ENCODE data around the gene AUP1. TPM values are rescaled to one million over a fixed set of nuclear protein-coding genes. Genes with fewer than 3 reads are reported as not detected.
A peak's percentile ranks its signal among the peaks of the same experiment; 100 is the strongest.

AUP1 gene
- total and polyA plus RNA-seq, 10 of the 15 experiments (the other 5 are each of a cell fraction or from before 2014, with no cell fraction given), result 39.1 to 215 (median 138) TPM

DNA sequence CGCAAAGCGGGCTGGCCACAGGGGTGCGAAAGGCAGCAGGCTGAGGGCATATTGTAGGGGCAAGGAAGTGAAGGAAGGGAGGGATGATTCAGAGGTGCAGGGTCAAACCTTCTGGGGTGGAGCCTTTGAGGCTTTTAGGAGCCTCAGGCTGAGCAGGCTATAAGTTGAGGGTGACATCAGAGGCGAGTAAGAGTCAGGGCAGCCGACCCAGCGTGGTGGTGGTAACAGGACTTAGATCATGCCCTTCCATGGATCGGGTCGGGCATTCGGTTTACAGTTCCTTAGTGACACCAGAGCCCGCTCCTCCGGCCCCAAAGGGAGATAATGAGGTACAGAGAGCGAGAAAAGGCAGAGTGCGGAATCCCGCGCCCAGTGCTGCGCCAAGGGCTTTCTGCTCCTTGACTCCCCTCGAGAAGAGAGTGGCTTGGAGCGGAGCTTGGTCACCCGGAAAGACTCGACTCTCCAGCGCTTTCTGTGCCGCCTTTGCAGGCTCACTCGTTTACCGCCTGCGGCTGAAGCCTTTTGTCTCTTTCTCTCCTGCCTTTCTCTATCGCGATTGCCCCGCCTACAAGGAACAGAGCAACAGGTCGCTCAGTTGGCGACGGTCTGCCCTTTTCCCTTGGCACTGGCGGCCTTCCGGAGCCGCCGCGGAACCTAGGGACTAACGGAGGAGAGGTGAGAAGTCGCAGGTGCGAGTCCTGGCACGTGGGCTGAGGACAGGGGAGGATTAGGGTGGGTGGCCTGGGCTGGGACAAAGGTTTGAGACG, 30.8 kb downstream of the AUP1 start (continued):
- TF ChIP-seq, protein P1, sequence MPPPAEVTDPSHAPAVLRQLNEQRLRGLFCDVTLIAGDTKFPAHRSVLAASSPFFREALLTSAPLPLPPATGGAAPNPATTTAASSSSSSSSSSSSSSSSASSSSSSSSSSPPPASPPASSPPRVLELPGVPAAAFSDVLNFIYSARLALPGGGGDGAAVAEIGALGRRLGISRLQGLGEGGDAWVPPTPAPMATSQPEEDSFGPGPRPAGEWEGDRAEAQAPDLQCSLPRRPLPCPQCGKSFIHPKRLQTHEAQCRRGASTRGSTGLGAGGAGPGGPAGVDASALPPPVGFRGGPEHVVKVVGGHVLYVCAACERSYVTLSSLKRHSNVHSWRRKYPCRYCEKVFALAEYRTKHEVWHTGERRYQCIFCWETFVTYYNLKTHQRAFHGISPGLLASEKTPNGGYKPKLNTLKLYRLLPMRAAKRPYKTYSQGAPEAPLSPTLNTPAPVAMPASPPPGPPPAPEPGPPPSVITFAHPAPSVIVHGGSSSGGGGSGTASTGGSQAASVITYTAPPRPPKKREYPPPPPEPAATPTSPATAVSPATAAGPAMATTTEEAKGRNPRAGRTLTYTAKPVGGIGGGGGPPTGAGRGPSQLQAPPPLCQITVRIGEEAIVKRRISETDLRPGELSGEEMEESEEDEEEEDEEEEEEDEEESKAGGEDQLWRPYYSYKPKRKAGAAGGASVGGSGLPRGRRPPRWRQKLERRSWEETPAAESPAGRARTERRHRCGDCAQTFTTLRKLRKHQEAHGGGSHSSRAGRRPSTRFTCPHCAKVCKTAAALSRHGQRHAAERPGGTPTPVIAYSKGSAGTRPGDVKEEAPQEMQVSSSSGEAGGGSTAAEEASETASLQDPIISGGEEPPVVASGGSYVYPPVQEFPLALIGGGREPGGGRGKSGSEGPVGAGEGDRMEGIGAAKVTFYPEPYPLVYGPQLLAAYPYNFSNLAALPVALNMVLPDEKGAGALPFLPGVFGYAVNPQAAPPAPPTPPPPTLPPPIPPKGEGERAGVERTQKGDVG (CRISPR knock-in tag; IDR thresholded peaks at IDR 0.05), result no peak
- TF ChIP-seq RAD21 (IDR thresholded peaks at IDR 0.05; ENCODE audit: insufficient read depth, low read depth, low read length) (no peak), POLR2A (IDR thresholded peaks at IDR 0.05; ENCODE audit: low read depth, low read length) (peak; percentile 43; the same call in 1 of the 2 replicates), MYB (IDR thresholded peaks at IDR 0.05; ENCODE audit: borderline replicate concordance, low read depth, low read length) (no peak), SIN3A (IDR thresholded peaks at IDR 0.05; ENCODE audit: low read depth, low read length) (no peak), EZH2 (IDR thresholded peaks at IDR 0.05; ENCODE audit: borderline replicate concordance, control insufficient read depth, low read depth, low read length) (0 out of 2 replicates have a peak, but pooled peaks have one; percentile 87), NFXL1 (IDR thresholded peaks at IDR 0.05; ENCODE audit: borderline replicate concordance) (no peak), ZBED1 (IDR thresholded peaks at IDR 0.05; ENCODE audit: borderline replicate concordance) (peak; percentile 57; the same call in 1 of the 2 replicates), NR2C1 (IDR thresholded peaks at IDR 0.05) (no peak), HDGF (IDR thresholded peaks at IDR 0.05) (no peak), SREBF2 (IDR thresholded peaks at IDR 0.05; ENCODE audit: low read length) (no peak), JUND (IDR thresholded peaks at IDR 0.05; ENCODE audit: low read depth, low read length) (no peak), SP1 (IDR thresholded peaks at IDR 0.05; ENCODE audit: low read depth, low read length) (no peak), MLLT1 (IDR thresholded peaks at IDR 0.05) (no peak), HDAC6 (IDR thresholded peaks at IDR 0.05; ENCODE audit: unreplicated experiment) (no peak), ZNF384 (IDR thresholded peaks at IDR 0.05; ENCODE audit: borderline replicate concordance, low read depth, low read length) (no peak), JUNB (IDR thresholded peaks at IDR 0.05) (no peak), RFX5 (IDR thresholded peaks at IDR 0.05; ENCODE audit: low read depth, low read length) (no peak), SUPT20H (IDR thresholded peaks at IDR 0.05; ENCODE audit: borderline replicate concordance, control insufficient read depth, low read depth, low read length) (no peak)
- TF ChIP-seq, protein P2, sequence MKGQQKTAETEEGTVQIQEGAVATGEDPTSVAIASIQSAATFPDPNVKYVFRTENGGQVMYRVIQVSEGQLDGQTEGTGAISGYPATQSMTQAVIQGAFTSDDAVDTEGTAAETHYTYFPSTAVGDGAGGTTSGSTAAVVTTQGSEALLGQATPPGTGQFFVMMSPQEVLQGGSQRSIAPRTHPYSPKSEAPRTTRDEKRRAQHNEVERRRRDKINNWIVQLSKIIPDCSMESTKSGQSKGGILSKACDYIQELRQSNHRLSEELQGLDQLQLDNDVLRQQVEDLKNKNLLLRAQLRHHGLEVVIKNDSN (IDR thresholded peaks at IDR 0.05; ENCODE audit: borderline replicate concordance, extremely low read length, insufficient read depth, low read depth, low read length), result no peak
- TF ChIP-seq, protein P3, sequence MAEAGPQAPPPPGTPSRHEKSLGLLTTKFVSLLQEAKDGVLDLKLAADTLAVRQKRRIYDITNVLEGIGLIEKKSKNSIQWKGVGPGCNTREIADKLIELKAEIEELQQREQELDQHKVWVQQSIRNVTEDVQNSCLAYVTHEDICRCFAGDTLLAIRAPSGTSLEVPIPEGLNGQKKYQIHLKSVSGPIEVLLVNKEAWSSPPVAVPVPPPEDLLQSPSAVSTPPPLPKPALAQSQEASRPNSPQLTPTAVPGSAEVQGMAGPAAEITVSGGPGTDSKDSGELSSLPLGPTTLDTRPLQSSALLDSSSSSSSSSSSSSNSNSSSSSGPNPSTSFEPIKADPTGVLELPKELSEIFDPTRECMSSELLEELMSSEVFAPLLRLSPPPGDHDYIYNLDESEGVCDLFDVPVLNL (IDR thresholded peaks at IDR 0.05; ENCODE audit: low read depth, low read length), result no peak

All from GM12878 (cell line).